GM12873 (cell line): Measurements from ENCODE around the gene KHSRP.

ENCODE experiments used
- CTCF ChIP-seq: IDR thresholded peaks from 2 replicates; pipeline ENCODE4 v1.5.1; 2012; ENCODE audit warnings: low read depth, mild to moderate bottlenecking, moderate library complexity, low read length, control low read depth; ENCODE audit not compliant: insufficient read depth; ENCODE audit errors: missing control alignments

The KHSRP gene

GRCh38 chr19:6375411-6376010 lies 49.1 kb downstream of the KHSRP start, which contains the start of gene PSPN:
PSPN (minus strand) TSS chr19:6375933; CDS start chr19:6375849, 84 bp downstream.
- no peak for TF ChIP-seq CTCF

DNA sequence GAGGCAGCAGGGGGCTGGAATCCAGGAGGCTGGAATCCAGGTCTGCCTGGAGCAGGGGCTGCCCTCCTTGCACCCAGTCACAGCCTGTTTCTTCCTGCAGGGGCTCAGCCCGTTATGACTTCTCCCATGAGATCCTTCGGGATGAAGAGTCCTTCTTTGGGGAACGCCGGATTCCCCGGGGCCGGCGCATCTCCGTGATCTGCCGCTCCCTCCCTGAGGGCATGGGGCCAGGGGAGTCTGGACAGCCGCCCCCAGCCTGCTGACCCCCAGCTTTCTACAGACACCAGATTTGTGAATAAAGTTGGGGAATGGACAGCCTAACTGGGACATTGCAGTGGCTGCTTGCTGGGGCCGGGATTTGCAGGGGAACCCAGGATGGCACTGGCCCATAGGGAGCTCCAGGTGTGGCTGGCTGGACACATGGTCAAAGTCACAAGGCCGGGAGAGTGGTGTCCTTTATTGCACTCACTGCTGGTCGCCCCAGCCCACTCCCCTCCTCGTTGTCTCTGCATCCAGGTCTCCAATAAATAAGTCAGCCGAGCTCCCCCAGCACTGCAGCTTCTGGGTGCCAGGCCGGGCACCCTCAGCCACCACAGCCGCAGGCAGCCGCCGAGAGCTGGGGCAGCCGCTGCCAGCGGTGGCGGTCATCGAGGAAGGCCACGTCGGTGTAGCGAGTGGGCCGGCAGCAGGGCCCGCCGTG lies 49.8 kb downstream of the KHSRP start:
- no peak for TF ChIP-seq CTCF

DNA sequence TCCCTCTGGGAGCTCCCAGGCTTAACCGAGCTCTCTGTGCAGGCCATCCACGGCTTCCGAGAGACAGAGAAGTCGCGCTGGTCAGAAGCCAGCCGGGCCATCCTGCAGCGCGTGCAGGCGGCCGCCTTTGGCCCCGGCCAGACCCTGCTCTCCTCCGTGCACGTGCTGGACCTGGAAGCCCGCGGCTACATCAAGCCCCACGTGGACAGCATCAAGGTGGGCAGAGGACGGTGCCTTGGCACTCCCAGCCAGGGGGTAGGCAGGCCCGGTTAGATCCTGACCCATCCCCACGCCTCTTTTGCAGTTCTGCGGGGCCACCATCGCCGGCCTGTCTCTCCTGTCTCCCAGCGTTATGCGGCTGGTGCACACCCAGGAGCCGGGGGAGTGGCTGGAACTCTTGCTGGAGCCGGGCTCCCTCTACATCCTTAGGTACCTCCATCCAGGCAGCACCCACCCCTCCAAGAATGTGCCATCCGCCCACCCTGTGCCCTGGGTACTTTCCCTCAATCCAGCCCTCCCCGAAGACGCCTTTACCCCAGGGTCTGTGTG lies 50.4 kb downstream of the KHSRP start:
- no peak for TF ChIP-seq CTCF

DNA sequence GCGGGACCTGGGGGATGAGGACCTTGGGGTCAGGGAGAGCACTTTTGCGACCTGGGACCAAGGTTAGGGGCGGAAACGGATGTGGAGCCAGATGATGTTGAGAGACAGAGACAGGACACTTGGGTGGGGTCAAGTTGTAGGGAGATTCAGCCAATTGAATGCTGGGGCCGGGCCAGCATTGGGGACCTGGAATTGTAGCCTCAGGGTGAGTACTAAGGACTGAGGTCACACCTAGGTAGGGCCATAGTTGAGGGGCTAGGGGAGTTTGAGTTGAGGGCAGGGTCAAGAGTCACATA lies 50.9 kb downstream of the KHSRP start:
- TF ChIP-seq CTCF: no peak

DNA sequence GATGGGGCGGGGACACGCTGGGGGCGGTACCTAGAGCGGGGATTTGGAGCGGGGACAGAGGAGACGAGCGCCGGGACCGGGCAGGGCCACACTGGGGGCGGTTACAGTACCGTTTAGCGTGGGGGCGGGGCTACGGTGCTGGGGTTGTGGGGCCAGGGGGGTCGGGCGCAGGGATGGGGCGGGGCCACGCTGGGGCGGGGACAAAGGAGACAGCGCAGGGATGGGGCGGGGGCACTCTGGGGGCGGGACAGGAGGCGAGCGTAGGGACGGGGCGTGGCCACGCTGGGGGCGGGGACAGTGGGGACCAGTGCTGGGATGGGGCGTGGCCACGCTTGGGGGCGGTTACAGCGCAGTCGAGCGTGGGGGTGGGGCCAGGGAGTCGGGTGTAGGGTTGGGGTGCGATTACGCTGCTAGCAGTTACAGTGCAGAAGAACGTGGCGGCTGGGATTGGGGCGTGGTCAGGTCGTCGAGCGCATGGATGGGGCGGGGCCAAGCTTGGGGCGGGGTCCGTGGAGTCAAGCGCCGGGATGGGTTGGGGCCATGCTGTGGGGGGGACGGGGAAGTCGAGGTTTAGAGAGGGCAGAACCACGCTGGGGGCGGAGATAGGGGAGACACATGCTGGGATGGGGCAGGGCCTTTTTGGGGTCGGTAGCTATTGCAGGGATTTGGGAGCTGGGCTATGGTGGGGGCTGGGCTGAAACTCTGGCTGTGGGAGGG lies 51.4 kb downstream of the KHSRP start:
- TF ChIP-seq CTCF: no peak

DNA sequence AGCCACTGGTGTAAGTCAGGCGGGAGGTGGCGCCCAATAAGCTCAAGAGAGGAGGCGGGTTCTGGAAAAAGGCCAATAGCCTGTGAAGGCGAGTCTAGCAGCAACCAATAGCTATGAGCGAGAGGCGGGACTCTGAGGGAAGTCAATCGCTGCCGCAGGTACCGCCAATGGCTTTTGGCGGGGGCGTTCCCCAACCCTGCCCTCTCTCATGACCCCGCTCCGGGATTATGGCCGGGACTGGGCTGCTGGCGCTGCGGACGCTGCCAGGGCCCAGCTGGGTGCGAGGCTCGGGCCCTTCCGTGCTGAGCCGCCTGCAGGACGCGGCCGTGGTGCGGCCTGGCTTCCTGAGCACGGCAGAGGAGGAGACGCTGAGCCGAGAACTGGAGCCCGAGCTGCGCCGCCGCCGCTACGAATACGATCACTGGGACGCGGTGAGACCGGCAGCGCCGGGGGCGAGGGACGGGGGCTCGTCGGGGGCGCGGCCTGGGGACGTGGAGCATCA lies 52.0 kb downstream of the KHSRP start, which contains the start of gene ALKBH7:
Gene ALKBH7 (plus strand): TSS at position 201 of the 502 bp plus-strand sequence. CDS start 27 bp downstream, at position 228.
- TF ChIP-seq CTCF: no peak

DNA sequence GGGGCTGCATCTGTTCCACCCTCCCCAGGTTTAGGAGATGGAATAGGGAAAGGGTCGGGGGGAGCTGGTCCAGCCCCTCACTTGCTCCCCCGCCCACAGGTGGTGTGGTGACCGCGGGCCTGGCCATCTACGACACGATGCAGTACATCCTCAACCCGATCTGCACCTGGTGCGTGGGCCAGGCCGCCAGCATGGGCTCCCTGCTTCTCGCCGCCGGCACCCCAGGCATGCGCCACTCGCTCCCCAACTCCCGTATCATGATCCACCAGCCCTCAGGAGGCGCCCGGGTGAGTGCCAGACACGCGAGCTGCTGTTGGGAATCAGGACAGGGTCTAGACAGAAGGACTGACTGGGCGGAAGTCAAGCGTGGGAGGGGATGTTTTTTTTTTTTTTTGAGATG lies 60.3 kb downstream of the KHSRP start:
- no peak for TF ChIP-seq CTCF
